ENCODE results near the gene PTPN20.

- TF ChIP-seq SP1 (IDR thresholded peaks at IDR 0.05) (no peak), FOXM1 (IDR thresholded peaks at IDR 0.05; ENCODE audit: borderline replicate concordance) (no peak), FOXK2 (IDR thresholded peaks at IDR 0.05) (no peak), BHLHE40 (IDR thresholded peaks at IDR 0.05; ENCODE audit: borderline replicate concordance) (no peak), TARDBP (IDR thresholded peaks at IDR 0.05) (no peak), SUZ12 (IDR thresholded peaks at IDR 0.05) (no peak), ZNF384 (IDR thresholded peaks at IDR 0.05) (no peak), FOXA1 (IDR thresholded peaks at IDR 0.05) (no peak), ARNT (IDR thresholded peaks at IDR 0.05) (no peak), CTBP1 (IDR thresholded peaks at IDR 0.05; ENCODE audit: borderline replicate concordance) (no peak), PKNOX1 (IDR thresholded peaks at IDR 0.05) (no peak)
Observed at GRCh38 chr10:47008769-47009168, 97.5 kb downstream of the PTPN20 start.
